Osteocyte (in vitro differentiated cells): ENCODE measurements around the gene DEPDC5. TPM values are rescaled to one million over a fixed set of nuclear protein-coding genes. Genes with fewer than 3 reads are reported as not detected.
A peak's percentile ranks its signal among the peaks of the same experiment; 100 is the strongest.

ENCODE experiments used
- DNase-seq: peaks from one replicate; pipeline ENCODE4 v3.0.0; 2021; ENCODE audit warnings: mixed read lengths; ENCODE audit not compliant: unreplicated experiment; ENCODE audit errors: extremely low spot score
- H3K27ac Mint-ChIP-seq: one replicate; pipeline ENCODE4 v1.8.0; 2021; ENCODE audit warnings: mild to moderate bottlenecking, mixed read lengths; ENCODE audit not compliant: unreplicated experiment
- H3K27me3 Mint-ChIP-seq: one replicate; pipeline ENCODE4 v1.8.0; 2021; ENCODE audit warnings: mixed read lengths; ENCODE audit not compliant: unreplicated experiment
- H3K36me3 Mint-ChIP-seq: one replicate; pipeline ENCODE4 v1.8.0; 2021; ENCODE audit warnings: mixed read lengths; ENCODE audit not compliant: unreplicated experiment
- H3K4me1 Mint-ChIP-seq: one replicate; pipeline ENCODE4 v1.8.0; 2021; ENCODE audit warnings: mixed read lengths; ENCODE audit not compliant: unreplicated experiment
- H3K4me3 Mint-ChIP-seq: one replicate; pipeline ENCODE4 v1.8.0; 2021; ENCODE audit warnings: mild to moderate bottlenecking, moderate library complexity, mixed read lengths; ENCODE audit not compliant: unreplicated experiment
- H3K9me3 Mint-ChIP-seq: one replicate; pipeline ENCODE4 v1.8.0; 2021; ENCODE audit warnings: mixed read lengths; ENCODE audit not compliant: unreplicated experiment
- CTCF ChIP-seq: fragments of 200-600 bp; sonication (generic); IDR thresholded peaks from 2 replicates; pipeline ENCODE4 v1.5.0; 2021; ENCODE audit warnings: antibody characterized with exemption, mild to moderate bottlenecking, moderate library complexity
- total RNA-seq: library from RNA; stranded (reverse); gene quantifications from 2 replicates; pipeline ENCODE4 v1.2.1, GENCODE V29; 2021

DEPDC5 gene
- total RNA-seq, 1 donor from 2014 or later = 30.7 TPM

DNA sequence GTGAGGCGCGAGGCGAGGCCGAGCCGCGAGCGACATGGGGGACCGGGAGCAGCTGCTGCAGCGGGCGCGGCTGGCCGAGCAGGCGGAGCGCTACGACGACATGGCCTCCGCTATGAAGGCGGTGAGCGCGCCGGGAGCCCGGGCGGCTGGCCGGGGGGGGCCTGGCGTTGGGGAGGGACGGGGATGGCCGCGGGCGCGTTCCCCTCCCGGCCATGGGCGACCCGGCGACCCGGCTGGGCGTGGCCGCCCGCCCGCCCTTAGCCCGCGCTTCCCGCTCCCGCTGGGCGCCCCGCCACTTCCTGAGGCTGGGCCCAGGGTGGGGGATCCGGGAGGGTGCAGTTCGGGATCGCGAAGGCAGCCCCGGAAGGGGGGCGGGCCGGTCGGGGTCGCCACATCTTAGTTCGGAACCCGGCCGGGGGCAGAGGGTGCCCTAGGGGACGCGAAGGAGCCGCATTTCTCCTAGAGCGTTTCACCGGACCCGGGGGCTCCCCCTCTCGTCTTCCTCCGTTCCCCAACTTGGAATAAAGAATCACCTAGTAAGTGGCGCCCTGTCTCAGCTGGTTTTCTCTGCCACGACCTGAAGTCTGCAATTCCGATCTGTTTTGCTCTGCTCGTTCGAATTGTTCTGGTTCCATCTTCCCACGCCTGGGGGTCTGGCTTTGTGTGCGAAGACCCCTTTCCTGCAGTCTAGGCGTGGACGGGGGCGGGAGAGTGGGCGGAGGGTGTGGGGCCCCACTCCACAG, 191.1 kb downstream of the DEPDC5 start:
- peak; percentile 86 for DNase-seq
- H3K27ac Mint-ChIP-seq = no peak overlapping the region
- no peaks in the 10 kb centered on the region for H3K9me3 Mint-ChIP-seq
- H3K27me3 Mint-ChIP-seq = no peaks in the 10 kb centered on the region
- H3K36me3 Mint-ChIP-seq = peaks cover 7% of the 10 kb centered on the region
- TF ChIP-seq CTCF = no peak
- H3K4me1 Mint-ChIP-seq = peaks cover 22% of the 10 kb centered on the region
- H3K4me3 Mint-ChIP-seq = peak overlapping the region; percentile 91

DNA sequence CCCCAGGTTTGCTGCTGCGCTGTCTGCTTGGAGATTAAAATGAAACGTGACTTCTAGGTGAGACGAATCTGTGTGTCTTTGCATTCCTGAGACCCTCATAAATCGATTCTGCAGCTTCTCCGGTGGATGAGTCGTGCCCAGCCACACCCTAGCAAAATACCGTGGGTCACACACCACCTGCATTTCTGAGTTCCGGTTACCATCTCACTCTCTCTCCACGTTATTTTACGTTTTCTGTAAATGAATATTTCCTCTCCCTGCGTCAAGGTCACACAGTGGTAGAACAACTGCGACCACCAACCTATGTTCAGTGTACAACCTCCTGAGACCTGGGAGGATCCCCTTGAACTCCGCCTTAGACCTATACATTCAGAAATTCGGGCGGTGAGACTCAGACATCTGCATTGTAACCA, 191.6 kb downstream of the DEPDC5 start:
- Mint-ChIP-seq H3K27ac (no peak overlapping the region), H3K4me3 (no peak overlapping the region), H3K27me3 (no peaks in the 10 kb centered on the region), H3K4me1 (peaks cover 23% of the 10 kb centered on the region), H3K36me3 (peaks cover 7% of the 10 kb centered on the region), H3K9me3 (no peaks in the 10 kb centered on the region)
- no peak for TF ChIP-seq CTCF
- no peak for DNase-seq

DNA sequence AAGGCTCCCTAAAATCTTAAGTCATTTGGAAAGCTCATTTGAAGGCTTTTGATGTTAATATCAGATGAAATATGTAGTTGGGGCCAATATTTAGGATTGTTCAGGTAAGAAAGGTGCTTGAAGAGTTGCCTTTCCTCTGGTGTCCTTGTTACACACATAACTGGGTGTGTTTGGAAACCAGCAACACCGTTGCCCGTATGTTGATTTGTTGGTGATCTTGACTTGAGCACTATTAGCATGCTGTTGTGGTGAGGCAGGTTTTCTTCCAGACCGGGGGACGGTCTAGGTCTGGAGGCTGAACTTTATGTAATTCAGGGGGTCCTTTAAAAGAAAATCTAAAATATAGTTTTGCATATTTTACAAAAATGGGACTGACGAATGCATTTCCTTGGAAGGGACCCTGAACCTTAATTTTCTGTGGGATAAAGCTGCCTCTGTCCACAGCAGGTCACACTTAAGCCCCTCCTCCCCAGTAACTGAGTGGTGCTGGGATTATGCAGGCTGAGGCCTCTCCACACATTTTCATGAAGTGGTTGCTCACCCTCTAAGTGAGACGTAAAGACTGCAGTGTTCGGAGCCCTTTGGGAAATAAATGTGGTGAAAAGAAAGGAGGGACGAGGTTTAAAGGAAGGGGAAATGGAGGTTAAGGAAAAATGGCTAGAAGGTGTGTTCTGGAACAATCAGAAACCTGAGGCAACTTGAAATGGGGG, 192.3 kb downstream of the DEPDC5 start:
- Mint-ChIP-seq H3K9me3 (no peaks in the 10 kb centered on the region), H3K27me3 (no peaks in the 10 kb centered on the region), H3K4me1 (peaks cover 25% of the 10 kb centered on the region), H3K36me3 (peaks cover 7% of the 10 kb centered on the region), H3K4me3 (no peak overlapping the region), H3K27ac (no peak overlapping the region)
- TF ChIP-seq CTCF = no peak
- no peak for DNase-seq

DNA sequence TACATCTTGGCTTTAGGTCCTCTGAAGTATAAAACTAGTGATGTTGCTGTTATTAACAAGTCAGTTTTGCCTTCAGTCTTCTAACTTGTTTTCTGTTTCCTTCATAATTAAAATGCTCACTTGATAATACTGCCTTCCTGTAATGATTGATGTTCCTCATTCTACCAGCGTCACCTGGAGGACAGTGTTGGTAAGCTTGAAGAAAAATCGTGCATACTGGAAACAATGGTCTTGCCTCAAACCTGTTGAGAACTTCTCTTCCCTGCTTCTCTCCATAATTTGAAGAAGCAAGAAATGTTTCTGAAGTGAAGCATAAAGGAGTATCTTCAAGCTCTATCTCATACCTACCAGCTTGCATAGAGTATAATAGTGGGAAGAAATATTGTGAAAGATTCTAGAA, 193.5 kb downstream of the DEPDC5 start:
- Mint-ChIP-seq H3K4me1 (peaks cover 37% of the 10 kb centered on the region), H3K27ac (peak overlapping the region; percentile 69), H3K36me3 (peaks cover 11% of the 10 kb centered on the region), H3K9me3 (no peaks in the 10 kb centered on the region), H3K4me3 (peak overlapping the region; percentile 19), H3K27me3 (no peaks in the 10 kb centered on the region)
- no peak for DNase-seq
- TF ChIP-seq CTCF = peak; percentile 50

DNA sequence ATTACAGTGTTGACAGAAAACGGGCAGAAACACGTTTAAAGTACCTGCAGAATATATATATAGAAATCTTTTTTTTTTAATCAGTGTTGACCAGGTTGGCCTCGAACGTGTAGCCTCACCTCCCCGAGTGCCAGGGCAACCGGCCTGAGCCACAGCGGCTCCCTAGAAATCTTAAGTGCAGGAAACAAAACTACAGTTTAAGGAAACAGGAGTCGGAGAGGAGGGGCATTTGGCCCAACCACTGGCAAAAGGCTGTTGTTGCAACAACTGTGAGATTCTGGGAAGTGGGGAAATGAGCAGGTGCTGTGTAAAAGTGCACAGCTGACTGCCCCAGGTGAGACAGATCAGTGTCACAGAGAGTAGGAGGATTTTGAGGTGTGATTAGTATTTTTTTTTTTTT, 194.2 kb downstream of the DEPDC5 start:
- Mint-ChIP-seq H3K27ac (peak overlapping the region; percentile 42), H3K4me3 (no peak overlapping the region), H3K4me1 (peaks cover 43% of the 10 kb centered on the region), H3K36me3 (peaks cover 11% of the 10 kb centered on the region), H3K27me3 (no peaks in the 10 kb centered on the region), H3K9me3 (no peaks in the 10 kb centered on the region)
- no peak for TF ChIP-seq CTCF
- DNase-seq = no peak
